Stimulated activated memory B cell treated with anti-CD40 and anti-IgM and Interleukin-4, amounts not matched to agents 10 μg/mL and 1 μg/mL and 100 μg/mL, for 72 hours (primary cell): Measurements from ENCODE around the gene SMARCD1.

Experiments
- ATAC-seq: fragments of 150-1000 bp; cut with Tn5 transposase; 2 replicates; pipeline ENCODE4 v1.10.0; 2021
- H3K27ac Mint-ChIP-seq: one replicate; pipeline ENCODE4 v1.8.0; 2022; ENCODE audit warnings: mild to moderate bottlenecking, mixed read lengths
- H3K27me3 Mint-ChIP-seq: one replicate; pipeline ENCODE4 v1.8.0; 2022; ENCODE audit warnings: mixed read lengths
- H3K36me3 Mint-ChIP-seq: one replicate; pipeline ENCODE4 v1.8.0; 2022; ENCODE audit warnings: mixed read lengths
- H3K4me1 Mint-ChIP-seq: one replicate; pipeline ENCODE4 v1.8.0; 2022; ENCODE audit warnings: mixed read lengths
- H3K4me3 Mint-ChIP-seq: one replicate; pipeline ENCODE4 v1.8.0; 2022; ENCODE audit warnings: mild to moderate bottlenecking, moderate library complexity, mixed read lengths
- H3K9me3 Mint-ChIP-seq: one replicate; pipeline ENCODE4 v1.8.0; 2022; ENCODE audit warnings: mixed read lengths

SMARCD1 gene

GRCh38 chr12:50052544-50052943, 32.6 kb upstream of the SMARCD1 start:
- Mint-ChIP-seq H3K4me3 (no peak overlapping the region), H3K27ac (no peak overlapping the region), H3K4me1 (peaks cover 19% of the 10 kb centered on the region), H3K36me3 (no peaks in the 10 kb centered on the region), H3K9me3 (no peaks in the 10 kb centered on the region), H3K27me3 (peaks cover 67% of the 10 kb centered on the region)
- no peak for ATAC-seq

DNA sequence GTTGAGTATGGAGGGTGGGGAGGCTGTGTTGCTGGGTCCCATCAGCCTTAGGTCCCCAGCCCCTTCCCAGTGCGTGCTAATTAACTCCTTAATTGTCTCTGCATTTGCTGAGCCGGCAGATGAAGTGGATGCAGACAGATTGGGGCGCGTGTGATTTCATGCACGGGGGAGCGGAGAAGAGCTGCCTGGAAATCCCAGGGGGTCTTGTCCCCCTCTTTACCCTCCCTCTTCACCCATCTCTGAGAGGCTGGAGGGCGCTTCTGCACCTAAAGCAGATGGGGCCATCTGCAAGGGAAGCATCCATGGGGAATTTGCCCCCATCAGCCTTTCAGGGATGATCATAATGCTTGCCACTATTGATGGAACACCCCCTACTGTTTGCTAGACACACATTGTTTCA, 32.2 kb upstream of the SMARCD1 start:
- peaks cover 19% of the 10 kb centered on the region for H3K4me1 Mint-ChIP-seq
- no peak overlapping the region for H3K27ac Mint-ChIP-seq
- H3K4me3 Mint-ChIP-seq = no peak overlapping the region
- H3K27me3 Mint-ChIP-seq = peaks cover 67% of the 10 kb centered on the region
- H3K9me3 Mint-ChIP-seq = no peaks in the 10 kb centered on the region
- H3K36me3 Mint-ChIP-seq = no peaks in the 10 kb centered on the region
- ATAC-seq = no peak

DNA sequence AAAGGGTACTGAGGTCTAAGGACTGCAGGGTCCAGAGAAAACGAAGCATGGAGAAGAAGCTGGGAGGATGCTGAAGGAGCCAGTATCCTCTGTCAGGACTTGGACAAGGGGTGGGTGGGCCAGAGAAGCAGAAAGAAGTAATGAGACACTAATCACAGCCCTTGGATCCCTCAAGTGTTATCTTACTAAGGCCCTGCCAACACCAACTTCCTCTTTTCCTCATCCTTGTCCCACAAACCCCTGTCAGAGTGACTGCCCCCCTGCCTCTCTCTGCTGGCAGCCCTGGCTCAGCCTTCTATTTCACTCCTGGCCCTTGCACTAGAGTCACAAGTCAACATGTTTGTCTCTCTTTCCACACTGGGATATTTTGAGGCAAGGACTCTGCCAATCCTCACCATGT, 31.6 kb upstream of the SMARCD1 start:
- Mint-ChIP-seq H3K27me3 (peaks cover 73% of the 10 kb centered on the region), H3K27ac (no peak overlapping the region), H3K9me3 (no peaks in the 10 kb centered on the region), H3K4me1 (peaks cover 19% of the 10 kb centered on the region), H3K36me3 (no peaks in the 10 kb centered on the region), H3K4me3 (no peak overlapping the region)
- no peak for ATAC-seq

GRCh38 chr12:50055831-50056638, 29.1 kb upstream of the SMARCD1 start:
- Mint-ChIP-seq H3K9me3 (no peaks in the 10 kb centered on the region), H3K27me3 (peaks cover 76% of the 10 kb centered on the region), H3K4me3 (peak overlapping the region; percentile 46), H3K27ac (no peak overlapping the region), H3K36me3 (no peaks in the 10 kb centered on the region), H3K4me1 (peaks cover 19% of the 10 kb centered on the region)
- peak; percentile 68 for ATAC-seq

- peaks cover 19% of the 10 kb centered on the region for H3K4me1 Mint-ChIP-seq
- H3K36me3 Mint-ChIP-seq = no peaks in the 10 kb centered on the region
- H3K4me3 Mint-ChIP-seq = peak overlapping the region; percentile 87
- peak overlapping the region; percentile 50 for H3K27ac Mint-ChIP-seq
- peaks cover 76% of the 10 kb centered on the region for H3K27me3 Mint-ChIP-seq
- no peak for ATAC-seq
- no peaks in the 10 kb centered on the region for H3K9me3 Mint-ChIP-seq
Measured at GRCh38 chr12:50056639-50056976, 28.5 kb upstream of the SMARCD1 start.

GRCh38 chr12:50057000-50057841, 27.9 kb upstream of the SMARCD1 start, which contains the start of gene ASIC1:
Gene ASIC1, plus strand, starts transcription at chr12:50057596. Its CDS starts 1,171 bp downstream, at chr12:50058767.
- Mint-ChIP-seq H3K27ac (peak within 1 kb of the TSS; percentile 50), H3K4me3 (peak within 1 kb of the TSS; percentile 87), H3K27me3 (peaks cover 76% of the 10 kb centered on the region), H3K36me3 (no peaks in the 10 kb centered on the region), H3K4me1 (peaks cover 19% of the 10 kb centered on the region), H3K9me3 (no peaks in the 10 kb centered on the region)
- peak; percentile 53 for ATAC-seq

DNA sequence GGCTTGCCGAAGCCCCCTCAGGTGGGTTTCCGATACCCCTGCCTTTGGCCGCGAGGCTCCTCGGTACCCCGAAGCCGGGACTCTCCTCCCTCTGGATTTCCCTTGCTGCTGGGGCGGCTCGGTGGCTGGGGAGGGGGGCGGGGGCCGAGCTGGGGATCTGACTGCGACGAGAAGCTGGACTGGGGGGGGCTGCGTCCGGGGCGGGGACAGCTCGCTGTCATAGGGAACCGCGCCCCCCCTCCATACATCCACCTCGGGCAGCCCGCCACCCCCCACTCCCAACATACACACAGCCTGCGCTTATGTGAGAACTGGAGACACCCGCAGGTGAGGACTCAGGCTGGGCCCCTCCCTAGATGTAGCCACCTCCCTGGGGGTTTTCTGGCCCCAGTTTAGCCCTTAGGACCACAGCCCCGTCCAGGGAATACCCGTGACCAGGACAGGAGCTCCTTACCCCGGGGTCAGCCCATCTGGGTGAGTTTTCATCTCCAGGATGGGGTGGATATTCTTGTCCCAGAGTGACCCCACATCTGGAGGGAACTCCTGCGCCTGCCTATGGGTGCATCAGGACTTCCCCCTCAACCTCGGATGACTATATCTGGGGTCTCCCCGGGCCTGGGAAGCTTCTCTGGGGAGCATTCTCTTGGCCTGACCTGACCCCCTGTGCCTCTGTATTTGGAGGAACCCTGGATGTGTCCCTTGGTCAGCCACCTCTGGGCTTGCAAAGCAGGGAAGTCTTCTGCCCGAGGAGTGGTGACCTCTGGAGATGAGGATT, 27.1 kb upstream of the SMARCD1 start:
- no peak for ATAC-seq
- H3K4me3 Mint-ChIP-seq = peak overlapping the region; percentile 56
- peaks cover 74% of the 10 kb centered on the region for H3K27me3 Mint-ChIP-seq
- peaks cover 19% of the 10 kb centered on the region for H3K4me1 Mint-ChIP-seq
- no peaks in the 10 kb centered on the region for H3K36me3 Mint-ChIP-seq
- H3K27ac Mint-ChIP-seq = no peak overlapping the region
- no peaks in the 10 kb centered on the region for H3K9me3 Mint-ChIP-seq

- ATAC-seq = no peak
- H3K27me3 Mint-ChIP-seq = peaks cover 74% of the 10 kb centered on the region
- H3K4me3 Mint-ChIP-seq = no peak overlapping the region
Measured at GRCh38 chr12:50058743-50059312, 26.3 kb upstream of the SMARCD1 start.

DNA sequence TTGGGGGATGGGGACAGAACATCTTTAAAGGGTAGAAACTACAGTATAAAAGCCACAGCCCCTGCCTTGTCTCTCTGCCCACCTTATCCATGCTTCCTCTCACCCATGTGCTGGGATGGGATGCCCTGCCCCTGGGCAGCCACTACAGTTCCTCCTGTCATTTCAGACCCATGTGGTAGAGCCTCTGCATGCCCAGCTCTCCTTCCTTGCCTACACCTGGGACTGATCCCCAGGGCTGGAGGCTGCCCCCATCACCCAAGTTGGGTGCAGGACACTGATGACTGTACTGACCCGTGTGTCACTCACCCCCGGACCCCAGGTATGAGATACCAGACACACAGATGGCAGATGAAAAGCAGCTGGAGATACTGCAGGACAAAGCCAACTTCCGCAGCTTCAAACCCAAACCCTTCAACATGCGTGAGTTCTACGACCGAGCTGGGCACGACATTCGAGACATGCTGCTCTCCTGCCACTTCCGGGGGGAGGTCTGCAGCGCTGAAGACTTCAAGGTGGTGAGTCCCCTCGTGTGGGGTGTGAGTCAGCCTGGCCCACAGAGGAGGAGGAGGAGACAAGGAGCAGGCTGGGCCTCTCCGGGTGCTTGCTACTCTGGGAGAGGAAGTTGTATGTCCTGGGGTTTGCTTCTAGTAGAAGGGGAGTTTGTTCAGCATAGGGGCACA, 25.6 kb upstream of the SMARCD1 start:
- Mint-ChIP-seq H3K36me3 (no peaks in the 10 kb centered on the region), H3K9me3 (no peaks in the 10 kb centered on the region), H3K4me1 (peaks cover 19% of the 10 kb centered on the region), H3K27me3 (peaks cover 81% of the 10 kb centered on the region), H3K27ac (no peak overlapping the region), H3K4me3 (no peak overlapping the region)
- no peak for ATAC-seq

More at GRCh38 chr12:50058743-50059312, 26.3 kb upstream of the SMARCD1 start:
- Mint-ChIP-seq H3K27ac (no peak overlapping the region), H3K4me1 (peaks cover 19% of the 10 kb centered on the region), H3K36me3 (no peaks in the 10 kb centered on the region), H3K9me3 (no peaks in the 10 kb centered on the region)

DNA sequence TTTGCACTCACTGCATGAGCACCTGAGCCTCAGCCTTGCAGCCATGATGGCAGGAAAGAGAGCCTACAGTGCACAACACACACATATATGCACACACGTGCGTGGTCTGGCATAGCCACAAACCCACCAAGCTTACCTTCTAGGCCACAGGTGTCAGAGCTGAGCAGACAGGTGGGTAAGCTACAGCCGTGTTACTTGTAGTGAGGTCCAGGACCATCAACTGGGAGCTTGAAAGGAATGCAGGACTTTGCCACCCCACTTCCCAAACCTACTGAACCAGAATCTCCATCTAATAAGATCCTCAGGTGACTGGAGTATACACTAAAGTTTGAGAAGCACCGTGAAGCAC, 25.0 kb upstream of the SMARCD1 start:
- Mint-ChIP-seq H3K9me3 (no peaks in the 10 kb centered on the region), H3K4me3 (no peak overlapping the region), H3K27ac (no peak overlapping the region), H3K36me3 (no peaks in the 10 kb centered on the region), H3K27me3 (peaks cover 82% of the 10 kb centered on the region), H3K4me1 (peaks cover 19% of the 10 kb centered on the region)
- ATAC-seq = no peak

GRCh38 chr12:50061171-50061570, 24.0 kb upstream of the SMARCD1 start:
- no peak for ATAC-seq
- Mint-ChIP-seq H3K36me3 (no peaks in the 10 kb centered on the region), H3K27ac (no peak overlapping the region), H3K4me1 (peaks cover 12% of the 10 kb centered on the region), H3K9me3 (no peaks in the 10 kb centered on the region), H3K27me3 (peaks cover 72% of the 10 kb centered on the region), H3K4me3 (no peak overlapping the region)

- no peak for ATAC-seq
- H3K9me3 Mint-ChIP-seq = no peaks in the 10 kb centered on the region
- H3K4me3 Mint-ChIP-seq = no peak overlapping the region
- no peaks in the 10 kb centered on the region for H3K36me3 Mint-ChIP-seq
- H3K4me1 Mint-ChIP-seq = peaks cover 2% of the 10 kb centered on the region
- H3K27me3 Mint-ChIP-seq = peaks cover 63% of the 10 kb centered on the region
- H3K27ac Mint-ChIP-seq = no peak overlapping the region
Measured at GRCh38 chr12:50061946-50062686, 23.0 kb upstream of the SMARCD1 start.

DNA sequence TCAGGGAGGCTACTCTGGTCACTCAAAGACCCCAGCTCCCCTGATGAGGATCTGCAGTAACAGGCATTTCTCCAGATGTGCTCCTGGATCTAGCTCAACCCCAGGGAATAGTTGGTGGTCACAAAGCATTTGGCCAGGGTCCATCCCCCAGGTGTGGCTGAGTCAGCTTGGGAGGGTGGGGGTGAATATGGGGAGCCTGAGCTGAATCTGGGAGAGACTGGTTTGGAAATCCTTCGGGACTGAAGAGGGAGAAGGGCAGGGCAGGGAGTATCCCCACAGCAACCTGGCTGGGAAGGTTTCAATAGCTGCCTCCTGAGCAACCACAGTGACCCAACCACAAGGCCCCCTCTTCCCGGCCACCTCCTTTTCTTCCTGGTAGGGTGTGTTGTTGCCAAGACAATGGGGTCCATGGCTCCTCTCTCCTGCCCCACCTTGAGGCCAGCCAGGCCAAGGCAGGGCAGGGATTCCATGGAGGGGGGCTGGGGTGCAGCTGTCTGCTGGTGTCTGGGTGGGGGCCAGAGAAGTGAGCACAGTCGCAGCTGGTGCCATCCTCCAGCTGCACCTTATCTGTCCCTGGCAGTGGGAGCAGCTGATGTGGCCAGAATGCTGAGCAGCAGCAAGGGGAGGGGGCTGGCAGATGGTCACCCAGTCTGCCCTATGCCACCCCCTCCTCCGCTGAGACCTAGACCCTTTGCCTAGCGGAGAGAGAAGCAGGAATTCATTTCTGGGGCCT, 22.2 kb upstream of the SMARCD1 start:
- Mint-ChIP-seq H3K27ac (no peak overlapping the region), H3K27me3 (peaks cover 59% of the 10 kb centered on the region), H3K9me3 (no peaks in the 10 kb centered on the region), H3K4me3 (no peak overlapping the region), H3K4me1 (no peaks in the 10 kb centered on the region), H3K36me3 (no peaks in the 10 kb centered on the region)
- no peak for ATAC-seq
